HepG2 (cell line): ENCODE measurements around the gene MRPL27. TPM values are rescaled to one million over a fixed set of nuclear protein-coding genes. Genes with fewer than 3 reads are reported as not detected.

Source experiments
- ATAC-seq: fragments of 200-7000 bp; cut with Tn5 transposase; 3 replicates; pipeline ENCODE4 v1.9.1; 2020; ENCODE audit warnings: mild to moderate bottlenecking, moderate library complexity
- BruUV-seq: library from RNA; stranded (reverse); fragments of 400-500 nt; replicated peaks from 2 replicates; lab custom pipeline; 2021; lab: Mats Ljungman, UMichigan
- CTCF ChIA-PET: fragments of 300-600 bp; formaldehyde crosslinking; extraction: SDS; loops from one replicate; lab custom pipeline; 2021; ENCODE audit warnings: low total read pairs, inconsistent platforms, low intra/inter-chr PET ratio; lab: Yijun Ruan, JAX
- POLR2A ChIA-PET: fragments of 350-600 bp; sonication (Branson Sonifier 250); formaldehyde crosslinking; loops from one replicate; lab custom pipeline; 2020; ENCODE audit warnings: antibody characterized with exemption, inconsistent platforms; lab: Yijun Ruan, JAX
- DNase-seq: peaks from one replicate; pipeline ENCODE4 v3.0.0-alpha.2; 2015; ENCODE audit warnings: low spot score
- FAIRE-seq: peaks from 3 replicates; lab custom pipeline; 2011; peaks lifted over from hg19 to GRCh38; lab: Jason Lieb, UNC
- H2AFZ ChIP-seq: one replicate; pipeline ENCODE4 v1.6.1; 2011; ENCODE audit warnings: low read length, inconsistent platforms
- H3K27ac ChIP-seq: fragments of 300-600 bp; 3 replicates; pipeline ENCODE4 v1.8.0; 2011; ENCODE audit warnings: mixed run types, mild to moderate bottlenecking, mixed read lengths, low read length, inconsistent platforms; ENCODE audit not compliant: insufficient read depth; ENCODE audit errors: extremely low read length
- H3K27me3 ChIP-seq, 2 experiments: fragments of 200-600 bp in 1 of 2; 2 replicates in 1 of 2; 3 replicates in 1 of 2; pipeline versions ENCODE4 v1.6.0 to v1.8.0; 2011; ENCODE audit warnings: low read length in 2 of 2, mild to moderate bottlenecking in 2 of 2, moderate library complexity in 2 of 2, inconsistent platforms in 1 of 2; ENCODE audit not compliant: insufficient read depth in 2 of 2, control insufficient read depth in 1 of 2
- H3K36me3 ChIP-seq, 2 experiments: fragments of 200-600 bp in 1 of 2; replicated peaks in 1 of 2; 2 replicates in 1 of 2; 3 replicates in 1 of 2; pipeline versions ENCODE4 v1.5.1 to v1.8.0; 2011; ENCODE audit warnings: low read length in 2 of 2, inconsistent platforms in 1 of 2; ENCODE audit not compliant: insufficient read depth in 2 of 2, control insufficient read depth in 1 of 2
- H3K4me1 ChIP-seq: 2 replicates; pipeline ENCODE4 v1.5.1; 2012; ENCODE audit warnings: low read length, inconsistent platforms; ENCODE audit not compliant: insufficient read depth
- H3K4me2 ChIP-seq: 2 replicates; pipeline ENCODE4 v1.6.0; 2011; ENCODE audit warnings: low read depth, low read length, inconsistent platforms
- H3K4me3 ChIP-seq, 3 experiments: fragments of 200-600 bp in 1 of 3; sonication (generic), shearing (Covaris generic) in 1 of 3; replicated peaks in 1 of 3; 2 replicates each; pipeline ENCODE4 v1.5.1; 2011 to 2016; ENCODE audit warnings: low read length in 3 of 3, inconsistent platforms in 2 of 3, low read depth in 2 of 3, mild to moderate bottlenecking in 2 of 3, control low read depth in 1 of 3, mixed read lengths in 1 of 3; ENCODE audit not compliant: insufficient read depth in 1 of 3
- H3K79me2 ChIP-seq: one replicate; pipeline ENCODE4 v1.6.1; 2011; ENCODE audit warnings: low read length, inconsistent platforms; ENCODE audit not compliant: insufficient read depth
- H3K9ac ChIP-seq: 2 replicates; pipeline ENCODE4 v1.6.0; 2011; ENCODE audit warnings: mild to moderate bottlenecking, low read depth, low read length, inconsistent platforms; ENCODE audit not compliant: insufficient read depth
- H3K9me3 ChIP-seq: 2 replicates; pipeline ENCODE4 v1.5.1; 2012; ENCODE audit warnings: mild to moderate bottlenecking, low read length
- H4K20me1 ChIP-seq: 2 replicates; pipeline ENCODE4 v1.6.0; 2011; ENCODE audit warnings: inconsistent platforms, mild to moderate bottlenecking, low read length, moderate library complexity; ENCODE audit not compliant: insufficient read depth
- MIER3 ChIP-seq: IDR thresholded peaks from 2 replicates; pipeline ENCODE4 v1.6.1; 2016; ENCODE audit warnings: missing compliant biosample characterization, borderline replicate concordance
- POLR2AphosphoS2 ChIP-seq: IDR thresholded peaks from 2 replicates; pipeline ENCODE4 v1.6.1; 2011; ENCODE audit warnings: low read depth, low read length, improper control_type of control experiment
- RBM39 ChIP-seq: fragments of 200-400 bp; formaldehyde crosslinking; IDR thresholded peaks from one replicate; pipeline ENCODE4 v1.6.1; 2018; ENCODE audit warnings: antibody characterized with exemption, mild to moderate bottlenecking, low read depth, low read length; ENCODE audit not compliant: poor library complexity, severe bottlenecking
- SIX4 ChIP-seq: sonication (generic); formaldehyde crosslinking; IDR thresholded peaks from 2 replicates; pipeline ENCODE4 v1.4.0; 2020; ENCODE audit warnings: missing genetic modification reagents
- ZBTB33 ChIP-seq: sonication (generic); formaldehyde crosslinking; IDR thresholded peaks from 2 replicates; pipeline ENCODE4 v1.4.0; 2020; ENCODE audit warnings: missing genetic modification reagents
- ZFP36L2 ChIP-seq: sonication (generic); formaldehyde crosslinking; IDR thresholded peaks from 2 replicates; pipeline ENCODE4 v1.4.0; 2020; ENCODE audit warnings: missing genetic modification reagents
- ZNF136 ChIP-seq: sonication (generic); formaldehyde crosslinking; IDR thresholded peaks from 2 replicates; pipeline ENCODE4 v1.8.1; 2022; ENCODE audit warnings: low read depth, mild to moderate bottlenecking, moderate library complexity, missing genetic modification reagents
- ZNF607 ChIP-seq: sonication (generic); formaldehyde crosslinking; IDR thresholded peaks from 2 replicates; pipeline ENCODE4 v1.5.1; 2020; ENCODE audit warnings: missing genetic modification reagents, mild to moderate bottlenecking, borderline replicate concordance
- ZNF816 ChIP-seq: sonication (generic); formaldehyde crosslinking; IDR thresholded peaks from 2 replicates; pipeline ENCODE4 v1.8.0; 2022; ENCODE audit warnings: missing genetic modification reagents, mild to moderate bottlenecking, borderline replicate concordance
- ZSCAN30 ChIP-seq: sonication (generic); formaldehyde crosslinking; IDR thresholded peaks from 2 replicates; pipeline ENCODE4 v1.5.0; 2020; ENCODE audit warnings: mild to moderate bottlenecking, missing genetic modification reagents
- WGBS: methylation state at CpG from one replicate; pipeline ENCODE4 v1.1.6; 2017; ENCODE audit warnings: low lambda C conversion rate; 5-methylcytosine and 5-hydroxymethylcytosine counted together
- in situ Hi-C: cut with HindIII; loops from 2 replicates; pipeline ENCODE4 v1.10.0; 2017; ENCODE audit warnings: low pct_unique_long_range_greater_than_20kb; ENCODE audit not compliant: extremely low pct_ligation_motif_present
- intact Hi-C: fragments of 100-400 bp; cut with micrococcal nuclease; formaldehyde crosslinking; loops from one replicate; pipeline ENCODE4 v1.10.0; 2022; ENCODE audit not compliant: unreplicated experiment
- polyA plus RNA-seq, 8 experiments: library from polyadenylated mRNA; depleted of rRNA in 3 of 8; stranded (reverse) in 7 of 8; unstranded in 1 of 8; fragments of >200 nt; fragmentation: Illumina TruSeq in 4 of 8; extraction: Trizol in 4 of 8; gene quantifications; 2 replicates each; pipeline versions ENCODE4 v1.2.1 to v1.2.3, GENCODE V29; 2011 to 2016; ENCODE audit warnings: low read depth in 4 of 8, missing spikeins in 1 of 8, mixed read lengths in 1 of 8; ENCODE audit not compliant: insufficient read depth in 1 of 8
- total RNA-seq, 5 experiments: library from RNA; depleted of rRNA; stranded (reverse); fragments of >200 nt; fragmentation: Illumina TruSeq; extraction: Trizol; gene quantifications; 2 replicates each; pipeline ENCODE4 v1.2.3, GENCODE V29; 2016; ENCODE audit warnings: low read depth in 1 of 5
- TF ChIP-seq, protein P1 (sequence below): sonication (generic); formaldehyde crosslinking; IDR thresholded peaks from 2 replicates; pipeline ENCODE4 v1.4.0; 2020; ENCODE audit warnings: mild to moderate bottlenecking, missing genetic modification reagents
- TF ChIP-seq, protein P2 (sequence below): sonication (generic); formaldehyde crosslinking; IDR thresholded peaks from 2 replicates; pipeline ENCODE4 v1.9.0; 2021; ENCODE audit warnings: mild to moderate bottlenecking, missing genetic modification reagents

Gene MRPL27
- total and polyA plus RNA-seq, 2 of the 13 experiments (the other 11 are each of a cell fraction or from before 2014, with no cell fraction given), result 137 to 217 TPM

- TF ChIP-seq ZBTB33 (CRISPR knock-in tag) (0 out of 2 replicates have a peak, but pooled peaks have one; percentile 40), ZNF136 (CRISPR knock-in tag) (no peak)
- TF ChIP-seq, all 625 proteins: peak for 4
These were observed 13.0 kb downstream of the MRPL27 start (continued) for GRCh38 chr17:50359998-50360461.

- Histone ChIP-seq H3K4me3 (no peak overlapping the region), H2AFZ (no peak overlapping the region), H3K27ac (no peak overlapping the region), H3K9ac (no peak overlapping the region), H3K79me2 (no peaks in the 10 kb centered on the region), H3K4me2 (no peak overlapping the region), H3K9me3 (no peaks in the 10 kb centered on the region), H3K27me3 (no peaks in the 10 kb centered on the region), H4K20me1 (no peaks in the 10 kb centered on the region), H3K4me1 (peaks cover 39% of the 10 kb centered on the region), H3K36me3 (peaks cover 33 to 48% of the 10 kb centered on the region in 2 experiments)
- 69% methylated on average over 5 of the region's 5 CpGs for WGBS
- ATAC-seq (0 out of 3 replicates have a peak, but pooled peaks have one; percentile 1), DNase-seq (no peak), FAIRE-seq (no peak)
- intact Hi-C loops (no loop called here), in situ Hi-C loops (no loop called here)
- CTCF ChIA-PET, result no interaction called here
- POLR2A ChIA-PET, result interaction anchor here (0.8 to 1.9 kb wide), 4 partner anchors 12 to 39 kb away, joined by 3 to 6 read pairs (median 4); partner anchors contain the start of gene XYLT2
- no TSS peak for BruUV-seq
- TF ChIP-seq ZSCAN30 (CRISPR knock-in tag) (no peak), ZFP36L2 (no peak), RBM39 (no peak), ZNF816 (no peak), MIER3 (CRISPR knock-in tag) (no peak), SIX4 (CRISPR knock-in tag) (no peak), POLR2AphosphoS2 (0 out of 2 replicates have a peak, but pooled peaks have one; percentile 61), ZNF607 (CRISPR knock-in tag) (no peak)
- TF ChIP-seq, protein P1, sequence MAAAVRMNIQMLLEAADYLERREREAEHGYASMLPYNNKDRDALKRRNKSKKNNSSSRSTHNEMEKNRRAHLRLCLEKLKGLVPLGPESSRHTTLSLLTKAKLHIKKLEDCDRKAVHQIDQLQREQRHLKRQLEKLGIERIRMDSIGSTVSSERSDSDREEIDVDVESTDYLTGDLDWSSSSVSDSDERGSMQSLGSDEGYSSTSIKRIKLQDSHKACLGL (CRISPR knock-in tag), result no peak
- TF ChIP-seq, protein P2, sequence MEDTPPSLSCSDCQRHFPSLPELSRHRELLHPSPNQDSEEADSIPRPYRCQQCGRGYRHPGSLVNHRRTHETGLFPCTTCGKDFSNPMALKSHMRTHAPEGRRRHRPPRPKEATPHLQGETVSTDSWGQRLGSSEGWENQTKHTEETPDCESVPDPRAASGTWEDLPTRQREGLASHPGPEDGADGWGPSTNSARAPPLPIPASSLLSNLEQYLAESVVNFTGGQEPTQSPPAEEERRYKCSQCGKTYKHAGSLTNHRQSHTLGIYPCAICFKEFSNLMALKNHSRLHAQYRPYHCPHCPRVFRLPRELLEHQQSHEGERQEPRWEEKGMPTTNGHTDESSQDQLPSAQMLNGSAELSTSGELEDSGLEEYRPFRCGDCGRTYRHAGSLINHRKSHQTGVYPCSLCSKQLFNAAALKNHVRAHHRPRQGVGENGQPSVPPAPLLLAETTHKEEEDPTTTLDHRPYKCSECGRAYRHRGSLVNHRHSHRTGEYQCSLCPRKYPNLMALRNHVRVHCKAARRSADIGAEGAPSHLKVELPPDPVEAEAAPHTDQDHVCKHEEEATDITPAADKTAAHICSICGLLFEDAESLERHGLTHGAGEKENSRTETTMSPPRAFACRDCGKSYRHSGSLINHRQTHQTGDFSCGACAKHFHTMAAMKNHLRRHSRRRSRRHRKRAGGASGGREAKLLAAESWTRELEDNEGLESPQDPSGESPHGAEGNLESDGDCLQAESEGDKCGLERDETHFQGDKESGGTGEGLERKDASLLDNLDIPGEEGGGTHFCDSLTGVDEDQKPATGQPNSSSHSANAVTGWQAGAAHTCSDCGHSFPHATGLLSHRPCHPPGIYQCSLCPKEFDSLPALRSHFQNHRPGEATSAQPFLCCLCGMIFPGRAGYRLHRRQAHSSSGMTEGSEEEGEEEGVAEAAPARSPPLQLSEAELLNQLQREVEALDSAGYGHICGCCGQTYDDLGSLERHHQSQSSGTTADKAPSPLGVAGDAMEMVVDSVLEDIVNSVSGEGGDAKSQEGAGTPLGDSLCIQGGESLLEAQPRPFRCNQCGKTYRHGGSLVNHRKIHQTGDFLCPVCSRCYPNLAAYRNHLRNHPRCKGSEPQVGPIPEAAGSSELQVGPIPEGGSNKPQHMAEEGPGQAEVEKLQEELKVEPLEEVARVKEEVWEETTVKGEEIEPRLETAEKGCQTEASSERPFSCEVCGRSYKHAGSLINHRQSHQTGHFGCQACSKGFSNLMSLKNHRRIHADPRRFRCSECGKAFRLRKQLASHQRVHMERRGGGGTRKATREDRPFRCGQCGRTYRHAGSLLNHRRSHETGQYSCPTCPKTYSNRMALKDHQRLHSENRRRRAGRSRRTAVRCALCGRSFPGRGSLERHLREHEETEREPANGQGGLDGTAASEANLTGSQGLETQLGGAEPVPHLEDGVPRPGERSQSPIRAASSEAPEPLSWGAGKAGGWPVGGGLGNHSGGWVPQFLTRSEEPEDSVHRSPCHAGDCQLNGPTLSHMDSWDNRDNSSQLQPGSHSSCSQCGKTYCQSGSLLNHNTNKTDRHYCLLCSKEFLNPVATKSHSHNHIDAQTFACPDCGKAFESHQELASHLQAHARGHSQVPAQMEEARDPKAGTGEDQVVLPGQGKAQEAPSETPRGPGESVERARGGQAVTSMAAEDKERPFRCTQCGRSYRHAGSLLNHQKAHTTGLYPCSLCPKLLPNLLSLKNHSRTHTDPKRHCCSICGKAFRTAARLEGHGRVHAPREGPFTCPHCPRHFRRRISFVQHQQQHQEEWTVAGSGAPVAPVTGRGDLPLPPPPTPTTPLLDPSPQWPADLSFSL (CRISPR knock-in tag), result no peak
These were observed 13.8 kb downstream of the MRPL27 start for GRCh38 chr17:50359005-50359699.
